ENCODE measurements around the gene FOXB1. TPM values are rescaled to one million over a fixed set of nuclear protein-coding genes. Genes with fewer than 3 reads are reported as not detected.

The FOXB1 gene
- polyA plus RNA-seq, 1 donor from 2014 or later = not detected

DNA sequence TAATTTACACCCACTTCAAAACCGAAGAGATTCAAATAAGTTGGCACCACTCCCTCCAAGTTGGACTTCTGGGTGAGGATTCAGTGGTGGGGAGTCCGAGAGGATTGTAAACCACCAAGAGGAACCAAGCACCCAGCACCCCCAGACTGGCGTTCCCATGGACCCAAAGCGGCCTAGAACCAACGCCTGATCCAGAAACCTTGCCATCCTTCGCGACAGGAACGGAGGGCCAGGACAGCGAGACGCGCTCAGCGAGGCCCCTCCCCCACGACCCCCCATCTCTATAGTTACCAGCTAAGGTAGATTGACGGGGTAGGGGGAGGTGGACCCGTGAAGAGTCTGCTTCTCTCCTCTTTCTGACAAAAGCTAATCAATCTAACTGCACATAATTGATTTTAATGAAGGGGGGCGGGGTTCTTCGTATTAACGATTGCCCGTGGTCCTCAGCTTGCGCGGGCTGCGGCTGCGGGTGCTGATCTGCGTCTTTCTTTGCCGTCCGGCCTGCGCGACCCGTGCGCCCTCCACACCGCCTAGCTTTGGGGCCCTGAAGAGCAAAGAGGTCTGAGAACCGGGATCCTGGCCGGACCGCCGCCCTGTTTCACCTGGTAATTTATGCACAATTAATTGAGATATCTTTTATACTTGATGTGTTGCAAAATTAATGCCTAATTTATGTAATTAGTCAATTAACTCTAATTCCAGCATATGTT, 10.9 kb upstream of the FOXB1 start:
- no peaks in the 10 kb centered on the region for H4K20me1 ChIP-seq (ENCODE audit: insufficient read depth)
- no peaks in the 10 kb centered on the region for H3K9me2 ChIP-seq (ENCODE audit: insufficient read depth, low read length)
- no peak overlapping the region for H3K4me2 ChIP-seq (ENCODE audit: low read length)
- peaks cover 82% of the 10 kb centered on the region for H3K27me3 ChIP-seq (ENCODE audit: insufficient read depth, low read depth, low read length)
- no peak overlapping the region for H2AFZ ChIP-seq (ENCODE audit: low read depth, low read length)
- no peaks in the 10 kb centered on the region for H3K36me3 ChIP-seq (ENCODE audit: insufficient read depth, low read length)
- H3K79me2 ChIP-seq (replicated peaks; ENCODE audit: insufficient read depth, low read length) = no peaks in the 10 kb centered on the region
- H3K9ac ChIP-seq (ENCODE audit: low read length) = no peak overlapping the region
- no peak overlapping the region for H3K4me3 ChIP-seq (ENCODE audit: low read length)
- TF ChIP-seq, protein P1, sequence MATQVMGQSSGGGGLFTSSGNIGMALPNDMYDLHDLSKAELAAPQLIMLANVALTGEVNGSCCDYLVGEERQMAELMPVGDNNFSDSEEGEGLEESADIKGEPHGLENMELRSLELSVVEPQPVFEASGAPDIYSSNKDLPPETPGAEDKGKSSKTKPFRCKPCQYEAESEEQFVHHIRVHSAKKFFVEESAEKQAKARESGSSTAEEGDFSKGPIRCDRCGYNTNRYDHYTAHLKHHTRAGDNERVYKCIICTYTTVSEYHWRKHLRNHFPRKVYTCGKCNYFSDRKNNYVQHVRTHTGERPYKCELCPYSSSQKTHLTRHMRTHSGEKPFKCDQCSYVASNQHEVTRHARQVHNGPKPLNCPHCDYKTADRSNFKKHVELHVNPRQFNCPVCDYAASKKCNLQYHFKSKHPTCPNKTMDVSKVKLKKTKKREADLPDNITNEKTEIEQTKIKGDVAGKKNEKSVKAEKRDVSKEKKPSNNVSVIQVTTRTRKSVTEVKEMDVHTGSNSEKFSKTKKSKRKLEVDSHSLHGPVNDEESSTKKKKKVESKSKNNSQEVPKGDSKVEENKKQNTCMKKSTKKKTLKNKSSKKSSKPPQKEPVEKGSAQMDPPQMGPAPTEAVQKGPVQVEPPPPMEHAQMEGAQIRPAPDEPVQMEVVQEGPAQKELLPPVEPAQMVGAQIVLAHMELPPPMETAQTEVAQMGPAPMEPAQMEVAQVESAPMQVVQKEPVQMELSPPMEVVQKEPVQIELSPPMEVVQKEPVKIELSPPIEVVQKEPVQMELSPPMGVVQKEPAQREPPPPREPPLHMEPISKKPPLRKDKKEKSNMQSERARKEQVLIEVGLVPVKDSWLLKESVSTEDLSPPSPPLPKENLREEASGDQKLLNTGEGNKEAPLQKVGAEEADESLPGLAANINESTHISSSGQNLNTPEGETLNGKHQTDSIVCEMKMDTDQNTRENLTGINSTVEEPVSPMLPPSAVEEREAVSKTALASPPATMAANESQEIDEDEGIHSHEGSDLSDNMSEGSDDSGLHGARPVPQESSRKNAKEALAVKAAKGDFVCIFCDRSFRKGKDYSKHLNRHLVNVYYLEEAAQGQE (IDR thresholded peaks at IDR 0.05; ENCODE audit: borderline replicate concordance) = no peak
- TF ChIP-seq POLR2AphosphoS5 (IDR thresholded peaks at IDR 0.05) (no peak), SMC3 (conservative IDR thresholded peaks at IDR 0.05; ENCODE audit: poor library complexity) (no peak), RAD21 (conservative IDR thresholded peaks at IDR 0.05) (no peak), MXI1 (conservative IDR thresholded peaks at IDR 0.05; ENCODE audit: poor library complexity, severe bottlenecking) (no peak), EP300 (conservative IDR thresholded peaks at IDR 0.05; ENCODE audit: poor library complexity, severe bottlenecking) (no peak), EZH2 (IDR thresholded peaks at IDR 0.05; ENCODE audit: borderline replicate concordance, insufficient read depth, low read length, poor library complexity, severe bottlenecking) (no peak), TAF1 (IDR thresholded peaks at IDR 0.05; ENCODE audit: low read depth) (no peak)
- TF ChIP-seq, protein P2, sequence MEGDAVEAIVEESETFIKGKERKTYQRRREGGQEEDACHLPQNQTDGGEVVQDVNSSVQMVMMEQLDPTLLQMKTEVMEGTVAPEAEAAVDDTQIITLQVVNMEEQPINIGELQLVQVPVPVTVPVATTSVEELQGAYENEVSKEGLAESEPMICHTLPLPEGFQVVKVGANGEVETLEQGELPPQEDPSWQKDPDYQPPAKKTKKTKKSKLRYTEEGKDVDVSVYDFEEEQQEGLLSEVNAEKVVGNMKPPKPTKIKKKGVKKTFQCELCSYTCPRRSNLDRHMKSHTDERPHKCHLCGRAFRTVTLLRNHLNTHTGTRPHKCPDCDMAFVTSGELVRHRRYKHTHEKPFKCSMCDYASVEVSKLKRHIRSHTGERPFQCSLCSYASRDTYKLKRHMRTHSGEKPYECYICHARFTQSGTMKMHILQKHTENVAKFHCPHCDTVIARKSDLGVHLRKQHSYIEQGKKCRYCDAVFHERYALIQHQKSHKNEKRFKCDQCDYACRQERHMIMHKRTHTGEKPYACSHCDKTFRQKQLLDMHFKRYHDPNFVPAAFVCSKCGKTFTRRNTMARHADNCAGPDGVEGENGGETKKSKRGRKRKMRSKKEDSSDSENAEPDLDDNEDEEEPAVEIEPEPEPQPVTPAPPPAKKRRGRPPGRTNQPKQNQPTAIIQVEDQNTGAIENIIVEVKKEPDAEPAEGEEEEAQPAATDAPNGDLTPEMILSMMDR (IDR thresholded peaks at IDR 0.05; ENCODE audit: poor library complexity, severe bottlenecking) = no peak
- H3K9me3 ChIP-seq (ENCODE audit: low read length) = no peaks in the 10 kb centered on the region
- no peak overlapping the region for H3K27ac ChIP-seq (ENCODE audit: low read length)
- no peaks in the 10 kb centered on the region for H3F3A ChIP-seq (ENCODE audit: insufficient read depth, low read length, poor library complexity, severe bottlenecking)

DNA sequence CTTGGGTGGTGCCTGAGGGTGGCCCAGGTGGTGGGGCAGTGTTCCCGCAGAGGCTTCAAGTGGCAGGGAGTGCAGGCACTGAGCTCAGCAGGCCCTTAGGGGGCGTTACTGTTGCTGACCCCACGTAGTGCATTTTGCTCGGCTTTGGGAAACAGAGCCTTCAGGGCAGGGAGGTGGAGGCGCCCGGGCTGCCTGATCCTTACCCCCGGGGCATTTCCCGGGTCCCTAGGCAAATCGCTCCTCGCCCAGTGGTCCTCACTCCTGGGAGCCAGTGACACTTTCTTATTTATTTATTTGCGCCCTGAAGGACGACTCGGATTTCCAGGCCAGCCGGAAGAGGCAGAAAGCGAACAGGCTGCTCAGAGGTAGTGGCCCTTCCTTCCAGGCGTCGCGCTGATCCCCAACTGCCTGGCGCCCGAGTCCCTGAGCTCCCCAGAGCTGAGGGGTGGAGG, 10.1 kb upstream of the FOXB1 start:
- no peaks in the 10 kb centered on the region for H3F3A ChIP-seq (ENCODE audit: insufficient read depth, low read length, poor library complexity, severe bottlenecking)
- H3K9ac ChIP-seq (ENCODE audit: low read length) = no peak overlapping the region
- no peaks in the 10 kb centered on the region for H4K20me1 ChIP-seq (ENCODE audit: insufficient read depth)
- H3K27me3 ChIP-seq (ENCODE audit: insufficient read depth, low read depth, low read length) = peaks cover 87% of the 10 kb centered on the region
- H3K36me3 ChIP-seq (ENCODE audit: insufficient read depth, low read length) = no peaks in the 10 kb centered on the region
- H3K9me2 ChIP-seq (ENCODE audit: insufficient read depth, low read length) = no peaks in the 10 kb centered on the region
- no peak overlapping the region for H2AFZ ChIP-seq (ENCODE audit: low read depth, low read length)
- no peak overlapping the region for H3K27ac ChIP-seq (ENCODE audit: low read length)
- TF ChIP-seq SMC3 (conservative IDR thresholded peaks at IDR 0.05; ENCODE audit: poor library complexity) = no peak
- no peak for TF ChIP-seq POLR2AphosphoS5 (IDR thresholded peaks at IDR 0.05)
- no peak for TF ChIP-seq EZH2 (IDR thresholded peaks at IDR 0.05; ENCODE audit: borderline replicate concordance, insufficient read depth, low read length, poor library complexity, severe bottlenecking)
- no peak for TF ChIP-seq EP300 (conservative IDR thresholded peaks at IDR 0.05; ENCODE audit: poor library complexity, severe bottlenecking)
- no peak for TF ChIP-seq RAD21 (conservative IDR thresholded peaks at IDR 0.05)
- TF ChIP-seq MXI1 (conservative IDR thresholded peaks at IDR 0.05; ENCODE audit: poor library complexity, severe bottlenecking) = no peak
- no peak for TF ChIP-seq TAF1 (IDR thresholded peaks at IDR 0.05; ENCODE audit: low read depth)
- TF ChIP-seq, protein P2 (IDR thresholded peaks at IDR 0.05; ENCODE audit: poor library complexity, severe bottlenecking) = no peak
- TF ChIP-seq, protein P1 (IDR thresholded peaks at IDR 0.05; ENCODE audit: borderline replicate concordance) = no peak
- no peak overlapping the region for H3K4me3 ChIP-seq (ENCODE audit: low read length)
- no peaks in the 10 kb centered on the region for H3K9me3 ChIP-seq (ENCODE audit: low read length)
- no peaks in the 10 kb centered on the region for H3K79me2 ChIP-seq (replicated peaks; ENCODE audit: insufficient read depth, low read length)
- H3K4me2 ChIP-seq (ENCODE audit: low read length) = no peak overlapping the region
